ENCODE results near the gene TRIM52. TPM values are rescaled to one million over a fixed set of nuclear protein-coding genes. Genes with fewer than 3 reads are reported as not detected.
"Not testable (repeated sequence)": the region's sequence is repeated elsewhere in the genome, so short reads cannot be mapped to it uniquely, and the experiment has no call there.

TRIM52 gene
- total and polyA plus RNA-seq, 9 donors, result 13.0 to 18.8 (median 15.3) TPM

- no peak for DNase-seq
- WGBS, 3 donors, result 13 to 22% (median 17%) methylated on average over 10 of the region's 10 CpGs
- Histone ChIP-seq H3K36me3 (no peaks in the 10 kb centered on the region), H3K27me3 (no peaks in the 10 kb centered on the region), H3K4me3 (peak overlapping the region; percentile 34), H3K9me3 (no peaks in the 10 kb centered on the region), H3K27ac (peak overlapping the region in 1 of 2 donors; percentile 56), H3K4me1 (ENCODE audit: insufficient read depth) (peaks cover 3% of the 10 kb centered on the region)
- intact Hi-C loops (cut with DNase I), result no loop called here
- no peak for TF ChIP-seq POLR2A (IDR thresholded peaks at IDR 0.05)
- no peak for TF ChIP-seq CTCF (IDR thresholded peaks at IDR 0.05)
- TF ChIP-seq EP300 (IDR thresholded peaks at IDR 0.05), result no peak
Observed at GRCh38 chr5:181218795-181219124, 42.2 kb downstream of the TRIM52 start.

GRCh38 chr5:181217803-181218062, 43.2 kb downstream of the TRIM52 start:
- Histone ChIP-seq H3K27ac (peak overlapping the region; percentile 5 to 56), H3K4me1 (ENCODE audit: insufficient read depth) (peaks cover 3% of the 10 kb centered on the region), H3K9me3 (no peaks in the 10 kb centered on the region), H3K27me3 (no peaks in the 10 kb centered on the region), H3K4me3 (peak overlapping the region; percentile 34), H3K36me3 (no peaks in the 10 kb centered on the region)
- intact Hi-C loops (cut with DNase I), result loop anchor here in 1 of 4 donors (2.0 kb wide), 1 partner anchor 27 kb away; no protein-coding TSS in a partner anchor
- peak in 2 of 5 donors; percentile 38 to 45 for DNase-seq
- TF ChIP-seq CTCF (IDR thresholded peaks at IDR 0.05) (no peak), POLR2A (IDR thresholded peaks at IDR 0.05) (no peak), EP300 (IDR thresholded peaks at IDR 0.05) (no peak)
- 1 to 3% (median 2%) methylated on average over 13 of the region's 13 CpGs for WGBS, 3 donors

- no peak for TF ChIP-seq EP300 (IDR thresholded peaks at IDR 0.05)
- TF ChIP-seq POLR2A (IDR thresholded peaks at IDR 0.05), result no peak
- no peak for TF ChIP-seq CTCF (IDR thresholded peaks at IDR 0.05)
- peak; percentile 53 to 70 (median 62) for DNase-seq
- Histone ChIP-seq H3K9me3 (no peaks in the 10 kb centered on the region), H3K36me3 (no peaks in the 10 kb centered on the region), H3K27ac (peak overlapping the region; percentile 5 to 56), H3K4me3 (peak overlapping the region; percentile 34), H3K27me3 (no peaks in the 10 kb centered on the region), H3K4me1 (ENCODE audit: insufficient read depth) (peaks cover 3% of the 10 kb centered on the region)
- 1% methylated on average over 45 to 46 of the region's 46 CpGs for WGBS, 3 donors
- intact Hi-C loops (cut with DNase I), result loop anchor here in 1 of 4 donors (2.0 kb wide), 1 partner anchor 26 kb away; no protein-coding TSS in a partner anchor
Observed at GRCh38 chr5:181217111-181217802, 43.7 kb downstream of the TRIM52 start.

GRCh38 chr5:181215997-181216989, 44.6 kb downstream of the TRIM52 start:
- DNase-seq, result peak in 1 of 5 donors; percentile 42
- no peak overlapping the region for H3K27ac ChIP-seq
- no peaks in the 10 kb centered on the region for H3K9me3 ChIP-seq
- H3K27me3 ChIP-seq, result no peaks in the 10 kb centered on the region
- peaks cover 3% of the 10 kb centered on the region for H3K4me1 ChIP-seq (ENCODE audit: insufficient read depth)
- TF ChIP-seq POLR2A (IDR thresholded peaks at IDR 0.05) (no peak), CTCF (IDR thresholded peaks at IDR 0.05) (no peak), EP300 (IDR thresholded peaks at IDR 0.05) (no peak)
- 28 to 35% (median 29%) methylated on average over 44 of the region's 44 CpGs for WGBS, 3 donors
- H3K36me3 ChIP-seq, result no peaks in the 10 kb centered on the region
- peak overlapping the region; percentile 34 for H3K4me3 ChIP-seq
- intact Hi-C loops (cut with DNase I), result loop anchor here in 1 of 4 donors (2.0 kb wide), 1 partner anchor 25 kb away; no protein-coding TSS in a partner anchor

- DNase-seq; H3K9me3 ChIP-seq; H3K27ac ChIP-seq; H3K36me3 ChIP-seq; H3K4me3 ChIP-seq; H3K4me1 ChIP-seq (ENCODE audit: insufficient read depth); H3K27me3 ChIP-seq; intact Hi-C loops (cut with DNase I): not testable (repeated sequence)
- WGBS, 3 donors, result 86 to 92% (median 91%) methylated on average over 10 of the region's 10 CpGs
Observed at GRCh38 chr5:181214249-181214648, 46.7 kb downstream of the TRIM52 start.

All from ovary (tissue), 9 donors.